Mesenchymal stem cell (in vitro differentiated cells and primary cell): Measurements from ENCODE around the gene VTI1A.

Experiments
- DNase-seq: peaks from one replicate; pipeline ENCODE4 v3.0.0-alpha.2; 2013
- H2AFZ ChIP-seq: one replicate; pipeline ENCODE4 v1.6.1; 2013; ENCODE audit warnings: low read depth, mild to moderate bottlenecking, control low read depth, inconsistent platforms, low read length, moderate library complexity
- H2AK5ac ChIP-seq: 2 replicates; pipeline ENCODE4 v1.6.1; 2013; ENCODE audit warnings: low read length, moderate library complexity, mild to moderate bottlenecking, inconsistent platforms; ENCODE audit not compliant: severe bottlenecking
- H2BK120ac ChIP-seq: one replicate; pipeline ENCODE4 v1.6.1; 2013; ENCODE audit warnings: low read depth, mild to moderate bottlenecking, inconsistent platforms, low read length, moderate library complexity
- H2BK12ac ChIP-seq, 2 experiments: one replicate each; pipeline ENCODE4 v1.6.1; 2013; ENCODE audit warnings: inconsistent platforms in 2 of 2, low read length in 2 of 2, mild to moderate bottlenecking in 2 of 2, moderate library complexity in 2 of 2, control low read depth in 1 of 2
- H2BK15ac ChIP-seq: one replicate; pipeline ENCODE4 v1.6.1; 2013; ENCODE audit warnings: mild to moderate bottlenecking, low read depth, inconsistent platforms; ENCODE audit not compliant: poor library complexity, severe bottlenecking
- H2BK5ac ChIP-seq: 2 replicates; pipeline ENCODE4 v1.6.1; 2013; ENCODE audit warnings: low read depth, mild to moderate bottlenecking, low read length, control low read depth, inconsistent platforms; ENCODE audit not compliant: poor library complexity, severe bottlenecking
- H3K14ac ChIP-seq, 2 experiments: one replicate each; pipeline ENCODE4 v1.6.1; 2013; ENCODE audit warnings: inconsistent platforms in 2 of 2, low read length in 2 of 2, control low read depth in 1 of 2, mild to moderate bottlenecking in 1 of 2, moderate library complexity in 1 of 2
- H3K18ac ChIP-seq, 2 experiments: one replicate each; pipeline ENCODE4 v1.6.1; 2013; ENCODE audit warnings: inconsistent platforms in 2 of 2, low read length in 2 of 2, control low read depth in 1 of 2, low read depth in 1 of 2, mild to moderate bottlenecking in 1 of 2
- H3K23ac ChIP-seq, 2 experiments: one replicate each; pipeline ENCODE4 v1.6.1; 2013; ENCODE audit warnings: inconsistent platforms in 2 of 2, low read length in 2 of 2, mild to moderate bottlenecking in 2 of 2, moderate library complexity in 2 of 2, control low read depth in 1 of 2
- H3K27ac ChIP-seq: 2 replicates; pipeline ENCODE4 v1.5.1; 2013; ENCODE audit warnings: mild to moderate bottlenecking, moderate library complexity, low read length, control low read depth, inconsistent platforms; ENCODE audit not compliant: poor library complexity, severe bottlenecking
- H3K27me3 ChIP-seq, 2 experiments: 2 replicates each; pipeline versions ENCODE4 v1.6.1 to v1.7.0; 2013; ENCODE audit warnings: low read length in 2 of 2, mild to moderate bottlenecking in 2 of 2, moderate library complexity in 2 of 2, control low read depth in 1 of 2, inconsistent platforms in 1 of 2; ENCODE audit not compliant: control insufficient read depth in 1 of 2, insufficient read depth in 1 of 2
- H3K36me3 ChIP-seq, 2 experiments: 2 replicates each; pipeline versions ENCODE4 v1.6.1 to v1.7.0; 2013; ENCODE audit warnings: low read length in 2 of 2, control low read depth in 1 of 2, inconsistent platforms in 1 of 2, low read depth in 1 of 2, mild to moderate bottlenecking in 1 of 2; ENCODE audit not compliant: insufficient read depth in 2 of 2, control insufficient read depth in 1 of 2
- H3K4ac ChIP-seq, 2 experiments: one replicate each; pipeline ENCODE4 v1.6.1; 2013; ENCODE audit warnings: inconsistent platforms in 2 of 2, low read length in 2 of 2, mild to moderate bottlenecking in 2 of 2, moderate library complexity in 2 of 2, control low read depth in 1 of 2, low read depth in 1 of 2
- H3K4me1 ChIP-seq: 2 replicates; pipeline ENCODE4 v1.6.1; 2013; ENCODE audit warnings: low read depth, low read length, control low read depth; ENCODE audit not compliant: control insufficient read depth, insufficient read depth
- H3K4me2 ChIP-seq: 2 replicates; pipeline ENCODE4 v1.6.1; 2013; ENCODE audit warnings: low read length, mild to moderate bottlenecking, inconsistent platforms; ENCODE audit not compliant: poor library complexity, severe bottlenecking
- H3K4me3 ChIP-seq, 2 experiments: 2 replicates each; pipeline versions ENCODE4 v1.5.1 to v1.7.0; 2013; ENCODE audit warnings: low read length in 2 of 2, mild to moderate bottlenecking in 2 of 2, control low read depth in 1 of 2, low read depth in 1 of 2; ENCODE audit not compliant: insufficient read depth in 1 of 2
- H3K79me1 ChIP-seq: replicated peaks from 2 replicates; pipeline ENCODE4 v1.6.1; 2013; ENCODE audit warnings: mild to moderate bottlenecking, control low read depth, low read length, inconsistent platforms; ENCODE audit not compliant: poor library complexity, severe bottlenecking
- H3K9ac ChIP-seq: 2 replicates; pipeline ENCODE4 v1.7.0; 2013; ENCODE audit warnings: mild to moderate bottlenecking, low read length, moderate library complexity
- H3K9me3 ChIP-seq: 2 replicates; pipeline ENCODE4 v1.7.0; 2013; ENCODE audit warnings: mild to moderate bottlenecking, low read length; ENCODE audit not compliant: control insufficient read depth
- H4K8ac ChIP-seq: one replicate; pipeline ENCODE4 v1.6.1; 2013; ENCODE audit warnings: inconsistent platforms, mild to moderate bottlenecking, low read length, moderate library complexity
- H4K91ac ChIP-seq: one replicate; pipeline ENCODE4 v1.6.1; 2013; ENCODE audit warnings: mild to moderate bottlenecking, low read length, inconsistent platforms
- WGBS: methylation state at CpG from one replicate; pipeline ENCODE4 v1.1.7; 2013; ENCODE audit warnings: mixed read lengths; 5-methylcytosine and 5-hydroxymethylcytosine counted together

Gene VTI1A

GRCh38 chr10:112782200-112782907, 335.3 kb downstream of the VTI1A start:
- Histone ChIP-seq H2BK120ac (no peak overlapping the region), H3K79me1 (peaks cover 5% of the 10 kb centered on the region), H3K14ac (no peak overlapping the region), H3K9me3 (no peaks in the 10 kb centered on the region), H2BK5ac (no peak overlapping the region), H3K27me3 (no peaks in the 10 kb centered on the region), H2AFZ (no peak overlapping the region), H3K9ac (peak overlapping the region; percentile 42), H4K91ac (no peak overlapping the region), H3K18ac (no peak overlapping the region), H3K4me2 (no peak overlapping the region), H3K23ac (no peak overlapping the region), H2BK12ac (no peak overlapping the region), H3K4me3 (peak overlapping the region in 1 of 2 experiments; percentile 3), H3K4me1 (peaks cover 2% of the 10 kb centered on the region), H3K27ac (no peak overlapping the region), H4K8ac (no peak overlapping the region), H2AK5ac (no peak overlapping the region), H2BK15ac (no peak overlapping the region), H3K4ac (peak overlapping the region in 1 of 2 experiments; percentile 19), H3K36me3 (peaks cover 0 to 7% of the 10 kb centered on the region in 2 experiments)
- DNase-seq: no peak
- 93% methylated on average over 18 of the region's 18 CpGs for WGBS

- H3K14ac ChIP-seq: no peak overlapping the region
- 77% methylated on average over 9 of the region's 14 CpGs for WGBS
- no peak overlapping the region for H2BK12ac ChIP-seq
- H3K27me3 ChIP-seq: no peaks in the 10 kb centered on the region
- peak overlapping the region in 1 of 2 experiments; percentile 39 for H3K4me3 ChIP-seq
- H3K27ac ChIP-seq: no peak overlapping the region
- peaks cover 2% of the 10 kb centered on the region for H3K4me1 ChIP-seq
- H3K9ac ChIP-seq: peak overlapping the region; percentile 51
- H2BK120ac ChIP-seq: no peak overlapping the region
- no peak overlapping the region for H4K8ac ChIP-seq
- H2BK15ac ChIP-seq: no peak overlapping the region
- no peak overlapping the region for H2BK5ac ChIP-seq
- H3K23ac ChIP-seq: no peak overlapping the region
- H3K36me3 ChIP-seq: peaks cover 0 to 7% of the 10 kb centered on the region in 2 experiments
- H3K4me2 ChIP-seq: no peak overlapping the region
- no peak overlapping the region for H2AK5ac ChIP-seq
- no peak overlapping the region for H2AFZ ChIP-seq
- H3K9me3 ChIP-seq: no peaks in the 10 kb centered on the region
- no peak overlapping the region for H3K4ac ChIP-seq
- peak overlapping the region in 1 of 2 experiments; percentile 1 for H3K18ac ChIP-seq
- H4K91ac ChIP-seq: no peak overlapping the region
- H3K79me1 ChIP-seq: peaks cover 5% of the 10 kb centered on the region
- no peak for DNase-seq
Observed at GRCh38 chr10:112783351-112784021, 336.5 kb downstream of the VTI1A start.

- Histone ChIP-seq H3K14ac (no peak overlapping the region), H3K79me1 (peaks cover 5% of the 10 kb centered on the region), H3K23ac (no peak overlapping the region), H3K27ac (no peak overlapping the region), H3K4me1 (peaks cover 2% of the 10 kb centered on the region), H3K9me3 (peaks cover 5% of the 10 kb centered on the region), H2BK12ac (no peak overlapping the region), H4K91ac (no peak overlapping the region), H3K9ac (peak overlapping the region; percentile 51), H4K8ac (no peak overlapping the region), H3K27me3 (no peaks in the 10 kb centered on the region), H3K36me3 (peaks cover 0 to 7% of the 10 kb centered on the region in 2 experiments), H2AK5ac (no peak overlapping the region), H2AFZ (no peak overlapping the region), H3K4me3 (peak overlapping the region in 1 of 2 experiments; percentile 39), H2BK5ac (no peak overlapping the region), H2BK15ac (no peak overlapping the region), H3K18ac (no peak overlapping the region), H3K4me2 (no peak overlapping the region), H2BK120ac (no peak overlapping the region), H3K4ac (no peak overlapping the region)
- 73% methylated on average over 7 of the region's 8 CpGs for WGBS
- no peak for DNase-seq
Observed at GRCh38 chr10:112784022-112784461, 337.0 kb downstream of the VTI1A start.

GRCh38 chr10:112785089-112785488, 338.1 kb downstream of the VTI1A start:
- H4K8ac ChIP-seq: no peak overlapping the region
- H3K9ac ChIP-seq: no peak overlapping the region
- H2BK120ac ChIP-seq: no peak overlapping the region
- no peaks in the 10 kb centered on the region for H3K27me3 ChIP-seq
- no peak overlapping the region for H2BK12ac ChIP-seq
- no peak overlapping the region for H3K27ac ChIP-seq
- peaks cover 0 to 7% of the 10 kb centered on the region in 2 experiments for H3K36me3 ChIP-seq
- H3K4me3 ChIP-seq: no peak overlapping the region
- H2AFZ ChIP-seq: no peak overlapping the region
- H3K14ac ChIP-seq: peak overlapping the region in 1 of 2 experiments; percentile 76
- peaks cover 2% of the 10 kb centered on the region for H3K4me1 ChIP-seq
- H3K4ac ChIP-seq: no peak overlapping the region
- no peak overlapping the region for H2BK15ac ChIP-seq
- no peak overlapping the region for H3K18ac ChIP-seq
- DNase-seq: no peak
- H2BK5ac ChIP-seq: no peak overlapping the region
- no peak overlapping the region for H4K91ac ChIP-seq
- no peak overlapping the region for H3K4me2 ChIP-seq
- peaks cover 10% of the 10 kb centered on the region for H3K9me3 ChIP-seq
- no peak overlapping the region for H3K23ac ChIP-seq
- H2AK5ac ChIP-seq: no peak overlapping the region
- H3K79me1 ChIP-seq: peaks cover 5% of the 10 kb centered on the region
